Frontal cortex (tissue), 4 donors: ENCODE data around the gene PEA15. TPM values are rescaled to one million over a fixed set of nuclear protein-coding genes. Genes with fewer than 3 reads are reported as not detected.

ENCODE experiments used
- DNase-seq, 2 donors: peaks; one replicate each; pipeline ENCODE4 v3.0.0; 2012; ENCODE audit warnings: low spot score in 2 of 2
- FAIRE-seq: peaks from 2 replicates; lab custom pipeline; 2012; peaks lifted over from hg19 to GRCh38; lab: Jason Lieb, UNC
- total RNA-seq: library from RNA; depleted of rRNA; stranded (reverse); fragments of >200 nt; gene quantifications from one replicate; pipeline ENCODE4 v1.2.3, GENCODE V29; 2014
- donor health status: control.
- donor health status: control.
- donor health status: control.

The PEA15 gene
- total RNA-seq, 1 donor from 2014 or later, result 84.4 TPM

GRCh38 chr1:160207118-160207650 lies 2.0 kb downstream of the PEA15 start:
- DNase-seq (no peak), FAIRE-seq (no peak)

- FAIRE-seq (no peak), DNase-seq (no peak)
These were observed 2.8 kb downstream of the PEA15 start for GRCh38 chr1:160207771-160208556.

GRCh38 chr1:160208557-160209320 lies 3.6 kb downstream of the PEA15 start:
- FAIRE-seq, result no peak
- DNase-seq, result no peak

GRCh38 chr1:160209321-160210046 lies 4.3 kb downstream of the PEA15 start:
- DNase-seq, result peak in 1 of 2 donors; percentile 51
- no peak for FAIRE-seq

GRCh38 chr1:160210561-160210960 lies 5.4 kb downstream of the PEA15 start:
- no peak for DNase-seq
- no peak for FAIRE-seq

- DNase-seq (no peak), FAIRE-seq (no peak)
These were observed 6.0 kb downstream of the PEA15 start for GRCh38 chr1:160211046-160211790.

GRCh38 chr1:160214481-160215140 lies 9.4 kb downstream of the PEA15 start:
- FAIRE-seq (no peak), DNase-seq (no peak)

- DNase-seq (no peak), FAIRE-seq (no peak)
These were observed 11.1 kb downstream of the PEA15 start for GRCh38 chr1:160216301-160216700.

- no peak for DNase-seq
- no peak for FAIRE-seq
These were observed 12.4 kb downstream of the PEA15 start for GRCh38 chr1:160217481-160218051.

GRCh38 chr1:160219062-160219929 lies 14.1 kb downstream of the PEA15 start:
- DNase-seq (peak; percentile 50 to 61), FAIRE-seq (no peak)

GRCh38 chr1:160220301-160220700 lies 15.1 kb downstream of the PEA15 start:
- FAIRE-seq (no peak), DNase-seq (no peak)

- FAIRE-seq (no peak), DNase-seq (no peak)
These were observed 15.9 kb downstream of the PEA15 start for GRCh38 chr1:160221089-160221488.

- DNase-seq, result no peak
- no peak for FAIRE-seq
These were observed 17.4 kb downstream of the PEA15 start for GRCh38 chr1:160222546-160222945.

GRCh38 chr1:160224606-160225005 lies 19.4 kb downstream of the PEA15 start:
- no peak for FAIRE-seq

GRCh38 chr1:160225345-160225744 lies 20.2 kb downstream of the PEA15 start:
- FAIRE-seq, result no peak

More at GRCh38 chr1:160224606-160225005, 19.4 kb downstream of the PEA15 start:
- DNase-seq, result no peak

GRCh38 chr1:160226623-160227022 lies 21.4 kb downstream of the PEA15 start:
- no peak for FAIRE-seq

More at GRCh38 chr1:160225345-160225744, 20.2 kb downstream of the PEA15 start:
- DNase-seq, result no peak

GRCh38 chr1:160227034-160227433 lies 21.9 kb downstream of the PEA15 start:
- DNase-seq (no peak), FAIRE-seq (no peak)

More at GRCh38 chr1:160226623-160227022, 21.4 kb downstream of the PEA15 start:
- no peak for DNase-seq

- FAIRE-seq (no peak), DNase-seq (no peak)
These were observed 22.4 kb downstream of the PEA15 start for GRCh38 chr1:160227561-160227960.
